ENCODE data around the gene USH1C. TPM values are rescaled to one million over a fixed set of nuclear protein-coding genes. Genes with fewer than 3 reads are reported as not detected.

Gene USH1C
- polyA plus RNA-seq, 3 donors = not detected

GRCh38 chr11:17475666-17476316 lies 68.4 kb downstream of the USH1C start:
- no peaks in the 10 kb centered on the region for H3K79me2 ChIP-seq (ENCODE audit: insufficient read depth, low read length)
- intact Hi-C loops (cut with micrococcal nuclease) = no loop called here
- no peak overlapping the region for H3K27ac ChIP-seq (ENCODE audit: low read depth in 1 of 2, low read length in 2 of 2)
- no peak for DNase-seq
- Mint-ChIP-seq H3K4me1 (peaks cover 2% of the 10 kb centered on the region), H3K4me3 (peak overlapping the region in 1 of 2 donors; percentile 84), H3K9me3 (peaks cover 0 to 6% (median 0%) of the 10 kb centered on the region in 7 donors), H3K36me3 (no peaks in the 10 kb centered on the region), H3K27ac (no peak overlapping the region), H3K27me3 (ENCODE audit: low read depth in 3 of 3) (peaks cover 52 to 76% (median 53%) of the 10 kb centered on the region in 3 donors)
- H4K20me1 ChIP-seq (ENCODE audit: insufficient read depth, low read length) = no peaks in the 10 kb centered on the region
- 2% methylated on average over 16 of the region's 31 CpGs for WGBS (ENCODE audit: insufficient coverage)
- no peaks in the 10 kb centered on the region for H3K36me3 ChIP-seq (replicated peaks in 1 of 2; ENCODE audit: control insufficient read depth in 1 of 2, insufficient read depth in 2 of 2, low read length in 2 of 2)
- no peak for TF ChIP-seq CTCF (IDR thresholded peaks at IDR 0.05)
- H3K9me3 ChIP-seq (replicated peaks in 1 of 2; ENCODE audit: control insufficient read depth in 1 of 2, insufficient read depth in 1 of 2, low read length in 2 of 2) = no peaks in the 10 kb centered on the region
- H2AFZ ChIP-seq (ENCODE audit: insufficient read depth, low read depth, low read length, poor library complexity, severe bottlenecking) = no peak overlapping the region
- H3K27me3 ChIP-seq (ENCODE audit: control insufficient read depth in 2 of 2, insufficient read depth in 2 of 2, low read length in 2 of 2) = peaks cover 24 to 59% of the 10 kb centered on the region in 2 donors
- H3K9ac ChIP-seq (ENCODE audit: insufficient read depth, low read length, poor library complexity, severe bottlenecking) = no peak overlapping the region
- no peaks in the 10 kb centered on the region for H3K4me1 ChIP-seq (ENCODE audit: control insufficient read depth in 1 of 2, insufficient read depth in 2 of 2, low read length in 2 of 2)
- no peak overlapping the region for H3K4me3 ChIP-seq (replicated peaks in 1 of 3; ENCODE audit: low read depth in 2 of 3, low read length in 3 of 3)
- no peak overlapping the region for H3K4me2 ChIP-seq (replicated peaks; ENCODE audit: extremely low read depth, low read length, poor library complexity, severe bottlenecking)

GRCh38 chr11:17473071-17473744 lies 71.0 kb downstream of the USH1C start:
- peaks cover 19 to 47% of the 10 kb centered on the region in 2 donors for H3K27me3 ChIP-seq (ENCODE audit: control insufficient read depth in 2 of 2, insufficient read depth in 2 of 2, low read length in 2 of 2)
- H3K27ac ChIP-seq (ENCODE audit: low read depth in 1 of 2, low read length in 2 of 2) = no peak overlapping the region
- no peak overlapping the region for H3K4me2 ChIP-seq (replicated peaks; ENCODE audit: extremely low read depth, low read length, poor library complexity, severe bottlenecking)
- H3K36me3 ChIP-seq (replicated peaks in 1 of 2; ENCODE audit: control insufficient read depth in 1 of 2, insufficient read depth in 2 of 2, low read length in 2 of 2) = no peaks in the 10 kb centered on the region
- Mint-ChIP-seq H3K27me3 (ENCODE audit: low read depth in 3 of 3) (peaks cover 40 to 59% (median 43%) of the 10 kb centered on the region in 3 donors), H3K36me3 (no peaks in the 10 kb centered on the region), H3K9me3 (peaks cover 0 to 9% (median 0%) of the 10 kb centered on the region in 7 donors), H3K4me3 (no peak overlapping the region), H3K27ac (peak overlapping the region in 1 of 7 donors; percentile 52), H3K4me1 (peaks cover 2% of the 10 kb centered on the region)
- no peaks in the 10 kb centered on the region for H3K79me2 ChIP-seq (ENCODE audit: insufficient read depth, low read length)
- 59% methylated on average over 4 of the region's 6 CpGs for WGBS (ENCODE audit: insufficient coverage)
- H3K4me3 ChIP-seq (replicated peaks in 1 of 3; ENCODE audit: low read depth in 2 of 3, low read length in 3 of 3) = no peak overlapping the region
- intact Hi-C loops (cut with micrococcal nuclease) = no loop called here
- H4K20me1 ChIP-seq (ENCODE audit: insufficient read depth, low read length) = no peaks in the 10 kb centered on the region
- no peaks in the 10 kb centered on the region for H3K4me1 ChIP-seq (ENCODE audit: control insufficient read depth in 1 of 2, insufficient read depth in 2 of 2, low read length in 2 of 2)
- no peak for DNase-seq
- no peak overlapping the region for H3K9ac ChIP-seq (ENCODE audit: insufficient read depth, low read length, poor library complexity, severe bottlenecking)
- no peak for TF ChIP-seq CTCF (IDR thresholded peaks at IDR 0.05)
- H3K9me3 ChIP-seq (replicated peaks in 1 of 2; ENCODE audit: control insufficient read depth in 1 of 2, insufficient read depth in 1 of 2, low read length in 2 of 2) = no peaks in the 10 kb centered on the region
- H2AFZ ChIP-seq (ENCODE audit: insufficient read depth, low read depth, low read length, poor library complexity, severe bottlenecking) = no peak overlapping the region

Measured in CD14-positive monocyte (primary cell).